Measurements from ENCODE around the gene TBC1D2.
A peak's percentile ranks its signal among the peaks of the same experiment; 100 is the strongest.

The TBC1D2 gene

DNA sequence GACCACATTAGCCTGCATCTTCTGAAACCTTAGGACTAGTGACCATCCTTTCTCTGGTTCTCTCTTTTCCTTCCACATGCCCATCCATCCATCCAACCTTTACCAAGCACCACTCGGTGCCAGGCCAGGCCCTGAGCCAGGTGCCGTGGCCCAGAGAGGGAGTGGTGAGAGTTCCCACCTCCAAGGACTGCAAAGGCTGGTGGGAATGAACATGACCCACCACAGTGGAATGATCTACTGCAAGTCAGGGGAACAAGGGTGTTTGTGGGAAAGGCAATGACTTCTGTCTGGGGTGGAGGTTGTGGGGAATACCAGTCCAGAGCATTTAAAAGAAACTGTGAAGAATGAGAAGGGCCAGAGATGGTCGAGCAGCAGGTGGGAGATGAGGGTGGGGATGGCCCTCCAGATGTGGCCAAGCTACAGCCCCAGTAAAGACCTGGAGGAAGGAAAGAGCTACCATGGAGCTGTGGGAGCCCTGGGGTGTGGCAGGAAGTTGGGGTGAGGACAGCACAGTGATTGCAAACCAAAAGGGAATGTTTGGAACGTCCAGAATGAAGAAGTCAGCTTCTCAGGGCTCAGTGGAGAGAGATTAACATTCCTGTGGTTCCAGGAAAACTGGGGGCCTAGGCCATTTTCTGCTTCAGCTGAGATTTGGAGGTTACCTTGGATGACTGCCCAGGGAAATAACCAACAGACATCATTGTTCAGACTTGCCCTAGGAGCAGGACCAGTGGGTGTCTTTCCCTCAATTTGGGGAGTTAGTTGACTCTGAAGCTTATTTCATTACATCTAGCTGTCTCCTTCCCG is 32.4 kb downstream of the TBC1D2 start:
- H3K27ac ChIP-seq = peak overlapping the region; percentile 100
- ChIA-PET POLR2A (ENCODE audit: low non-redundant PET) (interaction anchor here (0.6 to 1.8 kb wide), 7 partner anchors 26 to 590 kb away, joined by 3 to 17 read pairs (median 3); partner anchors contain the start of genes TBC1D2 and TSTD2), CTCF (interaction anchor here (0.6 kb wide), 2 partner anchors 146 to 1009 kb away, joined by 3 read pairs; no protein-coding TSS in a partner anchor)
- TF ChIP-seq, protein P1, sequence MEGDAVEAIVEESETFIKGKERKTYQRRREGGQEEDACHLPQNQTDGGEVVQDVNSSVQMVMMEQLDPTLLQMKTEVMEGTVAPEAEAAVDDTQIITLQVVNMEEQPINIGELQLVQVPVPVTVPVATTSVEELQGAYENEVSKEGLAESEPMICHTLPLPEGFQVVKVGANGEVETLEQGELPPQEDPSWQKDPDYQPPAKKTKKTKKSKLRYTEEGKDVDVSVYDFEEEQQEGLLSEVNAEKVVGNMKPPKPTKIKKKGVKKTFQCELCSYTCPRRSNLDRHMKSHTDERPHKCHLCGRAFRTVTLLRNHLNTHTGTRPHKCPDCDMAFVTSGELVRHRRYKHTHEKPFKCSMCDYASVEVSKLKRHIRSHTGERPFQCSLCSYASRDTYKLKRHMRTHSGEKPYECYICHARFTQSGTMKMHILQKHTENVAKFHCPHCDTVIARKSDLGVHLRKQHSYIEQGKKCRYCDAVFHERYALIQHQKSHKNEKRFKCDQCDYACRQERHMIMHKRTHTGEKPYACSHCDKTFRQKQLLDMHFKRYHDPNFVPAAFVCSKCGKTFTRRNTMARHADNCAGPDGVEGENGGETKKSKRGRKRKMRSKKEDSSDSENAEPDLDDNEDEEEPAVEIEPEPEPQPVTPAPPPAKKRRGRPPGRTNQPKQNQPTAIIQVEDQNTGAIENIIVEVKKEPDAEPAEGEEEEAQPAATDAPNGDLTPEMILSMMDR (conservative IDR thresholded peaks at IDR 0.05; ENCODE audit: low read depth) = no peak
- peak; percentile 100 for DNase-seq (ENCODE audit: low spot score)

DNA sequence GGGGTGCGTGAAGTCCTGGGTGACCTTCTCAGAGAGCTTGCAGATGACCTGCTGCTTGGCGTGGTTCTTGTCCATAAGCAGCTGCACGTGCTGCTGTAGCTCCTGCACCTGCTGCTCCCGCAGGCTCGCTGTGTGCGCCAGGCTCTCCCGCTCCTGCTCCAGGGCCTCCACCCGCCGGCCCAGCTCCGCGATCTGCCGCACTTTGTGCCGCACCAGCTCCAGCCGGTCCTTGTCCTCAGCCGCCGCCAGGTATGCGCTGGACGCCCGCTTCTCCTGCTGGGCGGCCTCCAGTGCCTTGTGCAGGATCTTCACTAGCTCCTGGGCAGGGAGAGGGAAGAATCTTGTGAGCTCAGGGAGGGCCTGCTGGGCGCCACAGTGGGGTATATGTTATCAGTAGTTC is 34.5 kb downstream of the TBC1D2 start:
- peak overlapping the region; percentile 100 for H3K27ac ChIP-seq
- TF ChIP-seq, protein P1 (conservative IDR thresholded peaks at IDR 0.05; ENCODE audit: low read depth) = no peak
- ChIA-PET POLR2A (ENCODE audit: low non-redundant PET) (no interaction called here), CTCF (interaction anchor here (1.4 kb wide), 1 partner anchor 44 kb away, joined by 4 read pairs; no protein-coding TSS in a partner anchor)
- no peak for DNase-seq (ENCODE audit: low spot score)

DNA sequence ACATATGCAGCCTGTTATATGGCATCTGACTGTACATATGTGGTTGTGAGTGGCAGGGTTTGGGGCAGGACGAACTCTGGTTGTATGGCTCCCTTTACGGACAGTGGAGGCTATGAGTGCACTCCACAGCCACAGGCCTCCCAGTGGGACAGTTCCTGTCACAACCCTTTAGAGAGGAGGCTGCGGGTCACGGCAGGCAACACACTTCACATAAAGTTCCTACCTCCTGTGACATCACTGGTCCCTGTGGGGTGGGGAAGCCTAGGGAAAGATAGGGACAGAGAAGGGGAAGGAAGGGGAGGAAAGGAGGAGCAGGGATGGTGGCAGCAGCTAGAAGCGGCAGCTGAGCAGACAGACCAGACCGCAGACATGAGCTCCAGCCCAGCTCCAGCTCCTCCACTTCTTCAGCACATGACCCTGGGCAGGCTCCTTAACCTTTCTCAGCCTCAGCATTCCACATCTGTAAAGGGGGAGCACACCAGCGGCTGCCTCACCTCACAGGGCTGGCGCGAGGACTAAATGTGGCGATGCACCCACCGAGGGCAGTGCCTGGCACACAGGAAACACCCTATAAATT is 35.6 kb downstream of the TBC1D2 start:
- POLR2A ChIA-PET (ENCODE audit: low non-redundant PET) = no interaction called here
- CTCF ChIA-PET = interaction anchor here (1.4 kb wide), 1 partner anchor 45 kb away, joined by 4 read pairs; no protein-coding TSS in a partner anchor
- no peak for DNase-seq (ENCODE audit: low spot score)
- TF ChIP-seq, protein P1 (conservative IDR thresholded peaks at IDR 0.05; ENCODE audit: low read depth) = no peak
- peak overlapping the region; percentile 100 for H3K27ac ChIP-seq

DNA sequence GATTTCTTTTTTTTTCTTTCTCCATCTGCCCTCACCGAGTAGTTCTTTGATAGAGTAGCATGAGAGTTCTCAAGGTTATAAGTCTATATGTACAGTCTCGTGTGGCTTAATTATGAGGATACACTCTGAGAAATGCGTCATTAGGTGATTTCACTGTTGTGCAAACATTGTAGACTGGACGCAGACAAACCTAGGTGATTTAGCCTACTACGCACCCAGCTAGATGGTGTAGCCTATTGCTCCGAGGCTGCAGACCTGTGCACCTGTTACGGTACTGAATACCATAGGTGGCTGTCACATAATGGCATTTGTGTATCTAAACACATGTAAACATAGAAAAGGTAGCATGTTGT is 36.1 kb downstream of the TBC1D2 start:
- ChIA-PET POLR2A (ENCODE audit: low non-redundant PET) (no interaction called here), CTCF (no interaction called here)
- DNase-seq (ENCODE audit: low spot score) = no peak
- H3K27ac ChIP-seq = no peak overlapping the region
- TF ChIP-seq, protein P1 (conservative IDR thresholded peaks at IDR 0.05; ENCODE audit: low read depth) = no peak

DNA sequence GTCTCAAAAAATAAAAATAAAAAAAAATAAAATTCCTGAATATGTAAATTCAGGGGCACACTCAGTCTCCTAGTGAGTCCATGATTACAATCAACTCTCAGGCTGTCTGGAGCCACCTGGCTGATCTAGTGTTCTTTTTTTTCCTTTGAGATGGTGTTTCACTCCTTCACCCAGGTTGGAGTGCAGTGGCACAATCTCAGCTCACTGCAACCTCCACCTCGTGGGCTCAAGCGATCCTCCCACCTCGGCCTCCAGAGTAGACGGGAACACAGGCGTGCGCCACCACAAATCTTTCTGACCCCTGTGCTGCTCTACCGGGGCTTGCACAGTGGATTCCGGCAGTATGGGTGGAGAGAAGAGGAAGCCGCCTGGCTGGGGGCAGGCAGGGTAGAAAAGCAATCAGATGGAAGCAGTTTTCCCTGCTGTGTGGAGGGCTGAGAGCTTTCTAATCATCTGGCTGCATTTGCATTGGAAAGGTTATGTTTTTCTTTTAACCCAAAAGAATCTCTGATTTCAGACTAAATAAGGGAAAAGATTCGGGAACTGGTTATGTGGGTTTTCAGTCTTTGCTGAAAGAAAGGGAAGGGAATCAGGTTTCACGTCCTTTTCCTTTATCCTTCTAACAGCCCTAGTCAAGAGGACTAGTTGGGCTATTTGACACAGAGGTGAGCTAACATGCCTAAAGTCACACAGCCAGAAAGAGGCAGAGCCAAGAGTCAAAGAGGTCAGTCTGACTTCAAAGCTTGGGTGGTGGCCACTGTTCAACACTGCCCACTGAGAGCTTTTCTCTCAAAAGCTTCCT is 36.7 kb downstream of the TBC1D2 start:
- CTCF ChIA-PET = no interaction called here
- no peak for DNase-seq (ENCODE audit: low spot score)
- peak overlapping the region; percentile 66 for H3K27ac ChIP-seq
- POLR2A ChIA-PET (ENCODE audit: low non-redundant PET) = no interaction called here
- TF ChIP-seq, protein P1 (conservative IDR thresholded peaks at IDR 0.05; ENCODE audit: low read depth) = no peak

DNA sequence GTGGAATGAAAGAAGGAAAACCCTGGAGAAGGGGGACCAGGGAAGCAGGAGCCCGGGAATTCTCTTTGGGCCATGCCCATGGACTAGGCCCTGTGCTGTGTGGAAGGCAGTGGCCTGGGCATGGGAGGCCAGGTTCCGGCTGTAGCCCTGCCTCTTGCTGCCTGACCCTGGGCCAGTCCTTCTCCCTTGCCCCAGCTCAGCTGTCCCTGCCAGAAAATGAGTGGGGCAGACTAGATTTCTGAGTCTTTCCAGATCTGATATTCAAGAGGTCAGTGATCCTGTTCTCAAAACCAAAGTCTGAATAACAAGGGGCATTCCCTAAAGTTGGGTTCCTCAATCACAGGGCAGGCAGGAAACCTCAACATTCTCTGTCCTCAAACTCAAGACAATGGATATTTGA is 38.2 kb downstream of the TBC1D2 start:
- TF ChIP-seq, protein P1 (conservative IDR thresholded peaks at IDR 0.05; ENCODE audit: low read depth) = no peak
- CTCF ChIA-PET = interaction anchor here (0.7 to 1.5 kb wide), 2 partner anchors 46 to 496 kb away, joined by 3 to 4 read pairs; no protein-coding TSS in a partner anchor

More for the DNA sequence above, 38.2 kb downstream of the TBC1D2 start:
- H3K27ac ChIP-seq = peak overlapping the region; percentile 66
- DNase-seq (ENCODE audit: low spot score) = no peak
- POLR2A ChIA-PET (ENCODE audit: low non-redundant PET) = no interaction called here

Data from RWPE1 (cell line).